Middle frontal gyrus (tissue), 1 donor: Measurements from ENCODE around the gene COL26A1.
"Not testable (repeated sequence)": the region's sequence is repeated elsewhere in the genome, so short reads cannot be mapped to it uniquely, and the experiment has no call there.

ENCODE experiments used
- DNase-seq: peaks from one replicate; pipeline ENCODE4 v3.0.0-alpha.2; 2015; ENCODE audit warnings: low spot score; ENCODE audit errors: extremely low spot score

The COL26A1 gene

DNA sequence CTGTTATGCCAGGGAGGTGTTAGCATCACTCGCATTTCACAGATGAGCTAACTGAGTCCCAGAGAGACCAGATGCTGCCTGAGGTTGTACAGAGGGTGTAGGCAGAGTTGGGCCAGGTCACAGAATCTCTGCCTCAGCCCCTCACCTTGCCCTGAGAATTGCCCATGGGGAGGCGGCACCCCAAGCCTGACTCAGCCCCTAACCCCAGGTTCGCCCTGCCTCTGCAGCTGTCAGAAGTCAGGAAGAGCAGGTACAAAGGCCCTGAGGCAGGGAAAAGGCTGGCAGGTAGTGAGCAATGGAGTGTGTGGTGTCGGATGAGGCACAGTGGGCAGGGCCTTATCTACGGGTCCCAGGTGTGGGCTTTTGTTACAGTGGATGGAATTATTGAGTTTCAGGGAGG, 187.1 kb downstream of the COL26A1 start:
- DNase-seq, result no peak

DNA sequence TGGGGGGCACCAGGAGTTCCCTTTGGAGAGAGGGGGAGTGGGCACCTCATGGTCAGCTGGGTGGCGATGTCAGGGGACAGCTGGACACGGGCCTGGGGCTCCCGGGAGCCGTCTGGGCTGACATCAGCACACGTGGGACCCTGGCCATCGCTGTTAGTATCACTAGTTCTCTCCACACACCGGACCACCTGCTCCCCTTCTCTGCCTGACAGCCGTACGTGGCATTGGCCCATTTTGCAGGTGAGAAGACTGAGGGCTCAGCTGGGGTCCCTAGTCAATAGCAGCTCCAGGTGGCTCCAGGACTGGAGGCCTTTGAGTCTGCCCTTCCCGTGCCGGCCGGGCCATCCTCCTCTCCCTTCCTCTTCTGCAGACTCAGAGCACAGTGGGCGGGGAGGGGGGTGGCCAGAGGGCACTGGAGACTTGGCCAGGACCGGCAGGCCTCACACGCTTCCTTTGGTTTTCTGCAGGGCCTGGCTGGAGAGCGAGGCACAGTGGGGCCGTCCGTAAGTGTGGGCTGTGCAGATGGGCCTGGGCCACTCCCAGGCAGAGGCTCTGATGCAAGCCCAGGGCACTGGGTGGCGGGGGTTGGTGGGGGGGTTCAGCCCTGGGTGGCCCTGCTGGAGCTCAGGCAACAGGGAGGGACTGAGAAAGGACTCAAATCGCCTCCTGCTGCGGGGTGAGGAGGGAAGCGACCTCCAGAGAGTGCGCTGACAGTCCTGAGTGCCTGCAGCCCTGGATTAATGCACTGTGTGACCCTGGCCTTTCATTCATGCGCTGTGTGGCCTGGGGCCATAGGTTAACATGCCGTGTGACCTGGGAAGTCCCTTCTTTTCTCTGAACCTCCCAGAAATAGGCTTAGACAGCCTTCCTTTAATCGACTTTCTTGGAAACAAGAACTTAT, 188.2 kb downstream of the COL26A1 start:
- no peak for DNase-seq

DNA sequence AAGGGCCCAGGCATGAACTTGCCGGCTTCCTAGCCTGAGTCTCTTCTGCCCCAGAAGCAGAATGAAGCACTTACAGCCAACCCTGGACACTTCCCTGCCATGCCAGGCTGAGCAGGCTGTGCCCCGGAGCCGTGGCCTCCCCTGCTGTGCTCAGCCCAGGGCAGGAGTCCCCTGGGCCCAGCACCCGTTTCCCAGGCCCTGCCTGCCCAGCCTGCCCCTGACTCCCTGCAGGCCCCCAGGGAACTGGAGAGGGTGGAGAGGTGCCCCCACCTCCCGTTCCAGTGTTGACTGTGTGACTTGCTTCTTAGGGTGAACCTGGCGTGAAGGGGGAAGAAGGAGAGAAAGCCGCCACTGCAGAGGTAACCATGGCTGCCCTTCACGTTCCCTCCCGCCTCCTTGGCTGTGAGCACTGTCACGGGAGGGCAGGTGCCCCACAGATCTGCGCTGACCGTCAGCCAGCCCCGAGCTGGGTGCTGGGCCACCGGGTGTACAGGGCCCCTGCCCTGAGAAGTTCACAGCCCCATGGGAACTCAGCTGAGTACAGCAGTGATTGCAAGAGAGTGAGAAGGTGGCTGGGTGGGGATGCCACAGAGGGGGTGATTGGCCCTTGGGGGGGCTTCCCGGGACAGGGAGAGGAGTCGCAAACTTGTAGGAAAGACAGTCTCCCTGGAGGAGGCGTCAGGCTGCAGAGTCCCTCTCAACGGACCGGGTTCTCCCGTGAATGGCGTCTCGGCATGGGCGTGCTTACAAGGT, 190.5 kb downstream of the COL26A1 start:
- DNase-seq, result no peak

- DNase-seq, result no peak
Observed at GRCh38 chr7:101553771-101554445, 191.2 kb downstream of the COL26A1 start.

- no peak for DNase-seq
Observed at GRCh38 chr7:101554584-101555268, 192.1 kb downstream of the COL26A1 start.

DNA sequence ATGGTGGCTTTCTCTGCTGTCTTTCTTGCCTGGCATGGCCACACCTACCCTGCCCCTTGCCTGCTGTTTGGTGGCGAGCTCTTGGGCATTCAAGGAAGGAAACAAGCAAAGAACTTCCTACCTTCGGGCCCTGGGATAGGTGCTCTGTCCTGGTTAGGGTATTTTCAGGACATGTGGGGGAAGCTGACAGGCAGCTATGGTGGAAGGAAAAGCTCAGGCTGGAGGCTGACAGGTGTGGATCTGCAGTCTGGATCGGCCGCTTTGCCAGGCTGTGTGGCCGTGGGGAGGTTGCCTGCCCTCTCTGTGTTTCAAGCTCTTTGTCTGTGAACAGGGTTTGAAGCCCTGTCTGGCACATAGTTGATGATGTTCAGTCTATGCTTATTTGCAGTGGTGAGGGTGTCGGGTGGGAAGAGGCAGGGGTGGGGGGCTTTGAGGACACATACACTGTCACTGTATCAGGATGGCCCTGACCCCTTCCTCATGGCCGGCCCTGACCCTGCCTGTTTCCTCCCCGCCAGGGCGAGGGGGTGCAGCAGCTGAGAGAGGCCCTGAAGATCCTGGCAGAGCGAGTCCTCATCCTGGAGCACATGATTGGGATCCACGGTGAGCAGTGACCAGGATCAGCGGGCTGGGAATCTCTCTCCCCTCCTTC, 192.7 kb downstream of the COL26A1 start:
- no peak for DNase-seq

DNA sequence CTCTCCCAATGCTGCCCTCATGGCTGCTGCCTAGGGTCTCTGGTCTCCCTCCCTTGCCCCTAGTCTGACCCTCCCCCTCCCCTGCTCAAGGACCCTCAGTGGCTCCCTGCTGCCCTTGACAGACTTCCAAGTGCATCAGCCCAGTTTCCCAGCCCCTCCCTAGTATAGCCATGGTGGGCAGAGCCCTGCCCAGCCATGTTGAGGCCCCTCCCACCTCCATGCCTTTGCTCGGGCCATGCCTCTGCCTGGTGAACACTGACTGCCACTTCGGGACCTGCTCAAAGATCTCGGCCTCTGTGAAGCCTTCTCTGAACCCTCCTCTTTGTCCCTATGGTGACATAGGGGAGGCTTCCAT, 193.2 kb downstream of the COL26A1 start:
- no peak for DNase-seq

DNA sequence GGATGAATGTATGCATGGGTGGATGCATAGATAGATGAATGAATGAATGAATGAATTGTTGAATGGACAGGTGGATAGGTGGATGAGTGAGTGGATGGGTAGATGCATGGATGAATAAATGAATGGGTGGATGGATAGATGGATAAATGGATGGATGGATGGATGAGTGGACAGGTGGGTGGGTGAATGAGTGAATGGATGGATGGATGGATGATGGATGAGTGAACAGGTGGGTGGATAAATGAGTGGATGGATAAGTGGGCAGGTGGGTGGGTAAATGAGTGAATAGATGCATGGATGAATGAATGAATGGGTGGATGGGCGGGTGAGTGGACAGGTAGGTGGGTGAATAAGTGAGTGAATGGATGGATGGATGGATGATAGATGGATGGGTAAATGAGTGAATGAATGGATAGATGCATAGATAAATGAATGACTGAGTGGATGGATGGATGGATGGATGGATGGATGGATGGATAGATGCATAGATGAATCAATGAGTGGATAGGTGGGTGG, 193.8 kb downstream of the COL26A1 start:
- no peak for DNase-seq

- DNase-seq, result no peak
Observed at GRCh38 chr7:101557421-101557820, 194.7 kb downstream of the COL26A1 start.

GRCh38 chr7:101557978-101558741, 195.5 kb downstream of the COL26A1 start:
- DNase-seq, result no peak

GRCh38 chr7:101558742-101559325, 196.2 kb downstream of the COL26A1 start:
- no peak for DNase-seq

DNA sequence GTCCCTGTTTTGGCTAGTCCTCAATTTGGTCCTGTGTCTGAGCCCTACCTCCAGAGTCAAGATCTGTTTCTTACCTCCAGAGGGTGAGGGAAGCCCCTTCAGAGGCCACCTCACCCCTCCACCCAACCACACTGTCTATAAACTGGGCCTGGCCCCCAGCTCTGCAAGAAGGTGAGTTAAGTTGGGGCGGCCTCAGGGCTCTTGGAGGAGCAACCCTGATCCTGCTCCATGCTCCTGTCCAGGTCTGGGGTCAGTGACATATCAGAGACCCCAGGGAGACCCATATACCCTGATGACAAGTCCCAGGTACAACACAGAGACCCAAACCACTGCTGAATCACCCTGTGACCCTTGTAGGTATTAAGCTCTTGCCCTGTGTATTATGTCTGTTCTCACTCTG, 196.9 kb downstream of the COL26A1 start:
- no peak for DNase-seq

- not testable (repeated sequence) for DNase-seq
Observed at GRCh38 chr7:101560021-101560420, 197.3 kb downstream of the COL26A1 start.

- DNase-seq, result no peak
Observed at GRCh38 chr7:101560856-101561255, 198.2 kb downstream of the COL26A1 start.

GRCh38 chr7:101561293-101561692, 198.6 kb downstream of the COL26A1 start:
- not testable (repeated sequence) for DNase-seq

- DNase-seq, result no peak
Observed at GRCh38 chr7:101562531-101563197, 200.0 kb downstream of the COL26A1 start.

DNA sequence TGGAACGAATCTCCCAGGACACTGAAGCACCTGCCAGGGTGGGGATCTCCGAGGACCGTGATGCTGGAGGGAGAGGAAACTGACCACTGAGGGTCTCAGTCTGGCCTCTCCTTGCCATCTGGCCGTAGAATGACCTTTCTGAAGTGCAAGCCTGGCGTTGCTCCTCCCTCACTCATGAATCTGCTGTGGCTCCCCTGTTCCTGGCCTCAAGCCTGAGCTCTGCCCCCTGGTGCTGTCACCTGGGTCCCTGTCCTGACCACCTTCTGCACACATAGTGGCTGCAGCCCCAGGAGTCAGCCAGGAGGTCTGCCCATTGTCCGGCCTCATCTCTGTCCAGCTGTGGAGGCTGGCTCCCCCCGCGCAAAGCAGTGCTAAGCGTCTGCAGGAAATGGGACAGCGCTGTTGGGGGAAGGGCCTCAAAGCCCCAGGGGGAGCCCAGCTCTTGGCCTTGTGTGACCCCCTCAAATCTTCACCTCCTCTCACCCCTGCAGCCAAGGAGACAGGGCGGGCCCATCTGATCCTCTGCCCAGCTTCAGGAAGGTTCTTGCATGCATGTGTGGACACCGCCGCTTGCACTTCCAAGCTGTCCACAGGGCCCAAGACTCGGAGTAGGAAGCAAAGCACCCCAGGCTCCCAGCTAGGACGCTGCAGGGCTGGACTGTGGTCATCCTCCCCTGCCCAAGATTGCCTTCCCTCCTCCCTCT, 200.7 kb downstream of the COL26A1 start:
- DNase-seq, result no peak
